GM21360 (cell line): ENCODE data around the gene TRABD.

Source experiments
- ATAC-seq: cut with Tn5 transposase; IDR thresholded peaks from one replicate; pipeline ENCODE4 v1.9.1; 2021; ENCODE audit warnings: mild to moderate bottlenecking, moderate library complexity; ENCODE audit not compliant: unreplicated experiment

Gene TRABD

GRCh38 chr22:50173311-50173982 lies 12.3 kb upstream of the TRABD start:
- ATAC-seq = no peak

- no peak for ATAC-seq
These were observed 11.7 kb upstream of the TRABD start for GRCh38 chr22:50173983-50174355.

GRCh38 chr22:50174382-50175190 lies 11.1 kb upstream of the TRABD start:
- no peak for ATAC-seq

- no peak for ATAC-seq
These were observed 10.6 kb upstream of the TRABD start for GRCh38 chr22:50175191-50175461.

- ATAC-seq = no peak
These were observed 9.5 kb upstream of the TRABD start for GRCh38 chr22:50175921-50176849.

GRCh38 chr22:50176850-50177536 lies 8.7 kb upstream of the TRABD start:
- no peak for ATAC-seq

- no peak for ATAC-seq
These were observed 7.9 kb upstream of the TRABD start for GRCh38 chr22:50177537-50178470.

- ATAC-seq = no peak
These were observed 7.2 kb upstream of the TRABD start for GRCh38 chr22:50178471-50178864.

- ATAC-seq = no peak
These were observed 6.5 kb upstream of the TRABD start for GRCh38 chr22:50178871-50179869.

GRCh38 chr22:50179937-50180726 lies 5.6 kb upstream of the TRABD start:
- ATAC-seq = no peak

- ATAC-seq = no peak
These were observed 4.8 kb upstream of the TRABD start for GRCh38 chr22:50180727-50181521.

GRCh38 chr22:50182176-50183081 lies 3.3 kb upstream of the TRABD start:
- ATAC-seq = no peak

GRCh38 chr22:50183141-50183971 lies 2.4 kb upstream of the TRABD start:
- ATAC-seq = no peak

GRCh38 chr22:50184004-50184901 lies 1.5 kb upstream of the TRABD start:
- no peak for ATAC-seq
